ENCODE measurements around the gene MGMT.

The MGMT gene

GRCh38 chr10:129626309-129626708, 159.3 kb downstream of the MGMT start:
- DNase-seq (ENCODE audit: extremely low read depth, low read depth), result no peak
- TF ChIP-seq CTCF (IDR thresholded peaks at IDR 0.05; ENCODE audit: low read depth, low read length, missing control alignments), result no peak
- no peak overlapping the region for H3K4me3 ChIP-seq (replicated peaks; ENCODE audit: low read depth, low read length)

GRCh38 chr10:129626796-129627435, 159.9 kb downstream of the MGMT start:
- no peak for DNase-seq (ENCODE audit: extremely low read depth, low read depth)
- TF ChIP-seq CTCF (IDR thresholded peaks at IDR 0.05; ENCODE audit: low read depth, low read length, missing control alignments), result no peak
- H3K4me3 ChIP-seq (replicated peaks; ENCODE audit: low read depth, low read length), result no peak overlapping the region

- TF ChIP-seq CTCF (IDR thresholded peaks at IDR 0.05; ENCODE audit: low read depth, low read length, missing control alignments), result no peak
- DNase-seq (ENCODE audit: extremely low read depth, low read depth), result no peak
- H3K4me3 ChIP-seq (replicated peaks; ENCODE audit: low read depth, low read length), result no peak overlapping the region
Observed at GRCh38 chr10:129627442-129627841, 160.4 kb downstream of the MGMT start.

- no peak for DNase-seq (ENCODE audit: extremely low read depth, low read depth)
- H3K4me3 ChIP-seq (replicated peaks; ENCODE audit: low read depth, low read length), result no peak overlapping the region
- no peak for TF ChIP-seq CTCF (IDR thresholded peaks at IDR 0.05; ENCODE audit: low read depth, low read length, missing control alignments)
Observed at GRCh38 chr10:129628823-129629222, 161.8 kb downstream of the MGMT start.

GRCh38 chr10:129629911-129630310, 162.9 kb downstream of the MGMT start:
- DNase-seq (ENCODE audit: extremely low read depth, low read depth), result no peak
- TF ChIP-seq CTCF (IDR thresholded peaks at IDR 0.05; ENCODE audit: low read depth, low read length, missing control alignments), result no peak
- no peak overlapping the region for H3K4me3 ChIP-seq (replicated peaks; ENCODE audit: low read depth, low read length)

GRCh38 chr10:129631006-129631405, 164.0 kb downstream of the MGMT start:
- H3K4me3 ChIP-seq (replicated peaks; ENCODE audit: low read depth, low read length), result no peak overlapping the region
- DNase-seq (ENCODE audit: extremely low read depth, low read depth), result no peak
- TF ChIP-seq CTCF (IDR thresholded peaks at IDR 0.05; ENCODE audit: low read depth, low read length, missing control alignments), result no peak

Measured in HFF-Myc (cell line).